HFF-Myc (cell line): ENCODE results near the gene C5orf34.
"Not testable (repeated sequence)": the region's sequence is repeated elsewhere in the genome, so short reads cannot be mapped to it uniquely, and the experiment has no call there.

Source experiments
- DNase-seq: peaks from one replicate; pipeline ENCODE4 v3.0.0-alpha.2; 2011; ENCODE audit warnings: low read depth; ENCODE audit errors: extremely low read depth
- H3K4me3 ChIP-seq: replicated peaks from 2 replicates; pipeline ENCODE4 v1.5.1; 2011; ENCODE audit warnings: low read depth, mild to moderate bottlenecking, control low read depth, low read length
- TF ChIP-seq, protein P1 (sequence below): IDR thresholded peaks from 2 replicates; pipeline ENCODE4 v1.5.1; 2012; ENCODE audit warnings: mild to moderate bottlenecking, low read depth, low read length, control low read depth; ENCODE audit errors: missing control alignments

The C5orf34 gene

GRCh38 chr5:43467100-43467499 lies 47.8 kb downstream of the C5orf34 start:
- no peak overlapping the region for H3K4me3 ChIP-seq
- TF ChIP-seq, protein P1, sequence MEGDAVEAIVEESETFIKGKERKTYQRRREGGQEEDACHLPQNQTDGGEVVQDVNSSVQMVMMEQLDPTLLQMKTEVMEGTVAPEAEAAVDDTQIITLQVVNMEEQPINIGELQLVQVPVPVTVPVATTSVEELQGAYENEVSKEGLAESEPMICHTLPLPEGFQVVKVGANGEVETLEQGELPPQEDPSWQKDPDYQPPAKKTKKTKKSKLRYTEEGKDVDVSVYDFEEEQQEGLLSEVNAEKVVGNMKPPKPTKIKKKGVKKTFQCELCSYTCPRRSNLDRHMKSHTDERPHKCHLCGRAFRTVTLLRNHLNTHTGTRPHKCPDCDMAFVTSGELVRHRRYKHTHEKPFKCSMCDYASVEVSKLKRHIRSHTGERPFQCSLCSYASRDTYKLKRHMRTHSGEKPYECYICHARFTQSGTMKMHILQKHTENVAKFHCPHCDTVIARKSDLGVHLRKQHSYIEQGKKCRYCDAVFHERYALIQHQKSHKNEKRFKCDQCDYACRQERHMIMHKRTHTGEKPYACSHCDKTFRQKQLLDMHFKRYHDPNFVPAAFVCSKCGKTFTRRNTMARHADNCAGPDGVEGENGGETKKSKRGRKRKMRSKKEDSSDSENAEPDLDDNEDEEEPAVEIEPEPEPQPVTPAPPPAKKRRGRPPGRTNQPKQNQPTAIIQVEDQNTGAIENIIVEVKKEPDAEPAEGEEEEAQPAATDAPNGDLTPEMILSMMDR: no peak
- DNase-seq: no peak

DNA sequence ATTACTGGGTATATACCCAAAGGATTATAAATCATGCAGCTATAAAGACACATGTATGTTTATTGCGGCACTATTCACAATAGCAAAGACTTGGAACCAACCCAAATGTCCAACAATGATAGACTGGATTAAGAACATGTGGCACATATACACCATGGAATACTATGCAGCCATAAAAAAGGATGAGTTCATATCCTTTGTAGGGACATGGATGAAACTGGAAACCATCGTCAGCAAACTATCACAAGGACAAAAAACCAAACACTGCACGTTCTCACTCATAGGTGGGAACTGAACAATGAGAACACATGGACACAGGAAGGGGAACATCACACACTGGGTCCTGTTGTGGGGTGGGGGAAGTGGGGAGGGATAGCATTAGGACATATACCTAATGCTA lies 49.5 kb downstream of the C5orf34 start:
- DNase-seq, H3K4me3 ChIP-seq: not testable (repeated sequence)

GRCh38 chr5:43461066-43461465 lies 53.9 kb downstream of the C5orf34 start:
- H3K4me3 ChIP-seq: no peak overlapping the region
- DNase-seq: no peak
- TF ChIP-seq, protein P1: no peak

DNA sequence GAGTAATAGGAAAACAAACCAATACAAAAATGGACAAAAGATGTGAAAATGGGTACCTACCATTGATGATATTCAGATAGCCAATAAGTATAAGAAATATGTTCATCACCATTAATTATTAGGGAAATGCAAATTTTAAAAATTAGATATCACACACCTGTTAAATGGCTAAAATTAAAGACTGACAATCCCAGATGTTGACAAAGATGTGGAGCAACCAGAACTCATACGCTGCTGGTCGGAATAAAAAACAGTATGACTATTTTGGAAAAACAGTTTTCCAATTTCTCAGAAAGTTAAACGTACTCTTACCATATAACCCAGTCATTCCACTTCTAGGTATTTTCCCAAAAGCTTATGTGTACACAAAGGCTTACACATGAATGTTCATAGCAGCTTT lies 58.4 kb downstream of the C5orf34 start:
- no peak overlapping the region for H3K4me3 ChIP-seq
- DNase-seq: no peak
- TF ChIP-seq, protein P1: no peak

DNA sequence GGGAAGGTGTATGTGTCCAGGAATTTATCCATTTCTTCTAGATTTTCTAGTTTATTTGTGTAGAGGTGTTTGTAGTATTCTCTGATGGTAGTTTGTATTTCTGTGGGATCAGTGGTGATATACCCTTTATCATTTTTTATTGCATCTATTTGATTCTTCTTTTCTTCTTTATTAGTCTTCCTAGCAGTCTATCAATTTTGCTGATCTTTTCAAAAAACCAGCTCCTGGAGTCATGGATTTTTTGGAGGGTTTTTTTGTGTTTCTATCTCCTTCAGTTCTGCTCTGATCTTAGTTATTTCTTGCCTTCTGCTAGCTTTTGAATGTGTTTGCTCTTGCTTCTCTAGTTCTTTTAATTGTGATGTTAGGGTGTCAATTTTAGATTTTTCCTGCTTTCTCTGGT lies 73.4 kb downstream of the C5orf34 start:
- not testable (repeated sequence) for H3K4me3 ChIP-seq, DNase-seq

- H3K4me3 ChIP-seq: no peak overlapping the region
- TF ChIP-seq, protein P1: no peak
Observed at GRCh38 chr5:43437062-43437660, 77.8 kb downstream of the C5orf34 start.

More at GRCh38 chr5:43437062-43437660, 77.8 kb downstream of the C5orf34 start:
- no peak for DNase-seq
